NAMALWA (cell line): ENCODE results near the gene PRG3.

Experiments used
- DNase-seq: peaks from one replicate; pipeline ENCODE4 v3.0.0-alpha.2; 2015; ENCODE audit warnings: low spot score

Gene PRG3

GRCh38 chr11:57359396-57359795 lies 21.6 kb downstream of the PRG3 start:
- no peak for DNase-seq

GRCh38 chr11:57358991-57359390 lies 22.0 kb downstream of the PRG3 start:
- DNase-seq = no peak

GRCh38 chr11:57358543-57358961 lies 22.4 kb downstream of the PRG3 start:
- no peak for DNase-seq

GRCh38 chr11:57357856-57358255 lies 23.1 kb downstream of the PRG3 start:
- no peak for DNase-seq

GRCh38 chr11:57357310-57357709 lies 23.6 kb downstream of the PRG3 start:
- no peak for DNase-seq

- no peak for DNase-seq
These were observed 24.7 kb downstream of the PRG3 start for GRCh38 chr11:57356268-57356667.

GRCh38 chr11:57354699-57355098 lies 26.3 kb downstream of the PRG3 start:
- DNase-seq = no peak

- no peak for DNase-seq
These were observed 27.1 kb downstream of the PRG3 start for GRCh38 chr11:57353852-57354251.

GRCh38 chr11:57353446-57353845 lies 27.5 kb downstream of the PRG3 start:
- no peak for DNase-seq

GRCh38 chr11:57353036-57353435 lies 27.9 kb downstream of the PRG3 start:
- no peak for DNase-seq

- DNase-seq = peak; percentile 41
These were observed 31.3 kb downstream of the PRG3 start for GRCh38 chr11:57349491-57350274.

GRCh38 chr11:57348636-57349313 lies 32.2 kb downstream of the PRG3 start:
- no peak for DNase-seq

- no peak for DNase-seq
These were observed 32.9 kb downstream of the PRG3 start for GRCh38 chr11:57348052-57348451.

GRCh38 chr11:57347336-57347735 lies 33.6 kb downstream of the PRG3 start:
- no peak for DNase-seq

GRCh38 chr11:57345555-57346211 lies 35.3 kb downstream of the PRG3 start:
- peak; percentile 73 for DNase-seq

- no peak for DNase-seq
These were observed 36.1 kb downstream of the PRG3 start for GRCh38 chr11:57344826-57345225.

GRCh38 chr11:57343825-57344224 lies 37.1 kb downstream of the PRG3 start:
- no peak for DNase-seq

GRCh38 chr11:57342702-57343101 lies 38.2 kb downstream of the PRG3 start:
- no peak for DNase-seq

GRCh38 chr11:57341250-57341808 lies 39.6 kb downstream of the PRG3 start:
- no peak for DNase-seq

GRCh38 chr11:57340039-57340615 lies 40.8 kb downstream of the PRG3 start:
- DNase-seq = no peak

GRCh38 chr11:57339328-57339727 lies 41.6 kb downstream of the PRG3 start:
- DNase-seq = no peak

- DNase-seq = no peak
These were observed 42.8 kb downstream of the PRG3 start, which contains the start of gene P2RX3 for GRCh38 chr11:57338142-57338541. P2RX3 (plus strand) TSS chr11:57338352; CDS start chr11:57338551, 199 bp downstream.
